Raji (cell line): Measurements from ENCODE around the gene NSG2.

Experiments used
- POLR2A ChIP-seq: IDR thresholded peaks from 2 replicates; pipeline ENCODE4 v1.6.1; 2011; ENCODE audit warnings: low read depth, low read length, control low read depth; ENCODE audit not compliant: insufficient read depth

The NSG2 gene

GRCh38 chr5:174087783-174088182, 42.3 kb downstream of the NSG2 start:
- no peak for TF ChIP-seq POLR2A

DNA sequence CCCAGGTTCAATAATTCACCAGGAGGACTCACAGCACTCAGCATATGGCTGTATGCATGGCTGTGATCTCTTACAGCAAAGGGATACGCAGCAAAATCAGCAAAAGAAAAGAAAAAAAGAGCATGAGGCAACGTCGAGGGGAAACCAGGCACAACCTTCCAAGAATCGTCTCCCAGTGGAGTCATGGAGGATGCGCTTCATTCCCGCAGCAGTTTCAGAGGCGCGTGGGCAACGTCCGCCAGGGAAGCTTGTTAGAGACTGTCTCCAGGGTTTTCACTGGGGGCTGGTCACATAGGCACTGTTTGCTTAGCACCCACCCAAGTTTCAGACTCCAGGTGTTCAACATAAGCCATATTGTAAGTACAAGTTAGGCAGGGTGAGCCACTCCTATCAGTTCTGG, 44.6 kb downstream of the NSG2 start:
- no peak for TF ChIP-seq POLR2A

- TF ChIP-seq POLR2A, result no peak
These were observed 47.6 kb downstream of the NSG2 start for GRCh38 chr5:174093123-174093522.

GRCh38 chr5:174094857-174095606, 49.5 kb downstream of the NSG2 start:
- TF ChIP-seq POLR2A, result no peak

DNA sequence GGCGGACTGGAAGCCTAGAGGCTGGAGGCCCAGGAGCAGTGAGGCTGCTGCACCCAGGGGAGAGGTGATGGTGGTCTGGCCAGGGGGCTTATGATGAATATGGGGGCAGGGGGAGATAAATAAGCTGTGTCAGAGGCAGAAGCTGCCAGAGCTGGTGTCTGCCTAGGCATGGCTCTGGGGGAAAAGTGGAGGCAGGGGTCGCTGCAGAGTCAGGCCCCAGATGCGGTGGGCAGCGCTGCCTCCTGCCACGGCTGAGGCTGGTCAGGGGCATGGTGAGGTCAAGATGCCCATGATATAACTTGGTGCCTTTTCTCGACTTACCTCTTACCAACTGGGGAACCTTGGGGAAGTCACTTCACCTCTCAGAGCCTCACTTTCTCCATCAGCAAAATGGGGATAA, 51.1 kb downstream of the NSG2 start:
- TF ChIP-seq POLR2A, result no peak

- no peak for TF ChIP-seq POLR2A
These were observed 52.1 kb downstream of the NSG2 start for GRCh38 chr5:174097486-174098185.

- no peak for TF ChIP-seq POLR2A
These were observed 53.2 kb downstream of the NSG2 start for GRCh38 chr5:174098694-174099093.

GRCh38 chr5:174100490-174100889, 55.0 kb downstream of the NSG2 start:
- no peak for TF ChIP-seq POLR2A

DNA sequence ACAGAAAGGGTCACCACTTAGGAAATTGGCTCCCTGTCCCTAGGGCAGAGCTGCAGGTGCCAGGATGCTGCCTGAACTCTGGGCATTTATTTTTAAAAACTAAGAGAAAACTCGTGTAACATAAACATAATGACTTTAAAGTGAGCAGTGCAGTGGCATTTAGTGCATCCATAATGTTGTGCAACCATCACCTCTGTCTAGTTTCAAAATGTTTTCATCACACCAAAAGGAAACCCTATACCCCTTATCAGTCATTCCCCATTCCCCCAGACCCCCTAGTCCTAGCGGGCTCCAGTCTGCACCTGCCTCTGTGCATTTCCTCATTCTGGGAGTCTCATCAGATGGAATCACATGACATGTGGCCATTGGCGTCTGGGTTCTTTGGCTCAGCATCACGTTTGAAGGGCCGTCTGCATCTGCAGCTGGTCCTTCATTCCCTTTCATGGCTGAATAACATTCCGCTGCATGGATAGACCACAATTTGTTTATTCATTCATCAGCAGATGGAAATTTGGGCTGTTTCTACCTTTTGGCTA, 55.8 kb downstream of the NSG2 start:
- no peak for TF ChIP-seq POLR2A

- no peak for TF ChIP-seq POLR2A
These were observed 61.6 kb downstream of the NSG2 start for GRCh38 chr5:174106997-174107655.

GRCh38 chr5:174108745-174109144, 63.2 kb downstream of the NSG2 start:
- no peak for TF ChIP-seq POLR2A

- TF ChIP-seq POLR2A, result no peak
These were observed 64.3 kb downstream of the NSG2 start for GRCh38 chr5:174109698-174110260.

GRCh38 chr5:174110310-174110709, 64.8 kb downstream of the NSG2 start:
- TF ChIP-seq POLR2A, result no peak

- TF ChIP-seq POLR2A, result no peak
These were observed 65.9 kb downstream of the NSG2 start for GRCh38 chr5:174111287-174111973.

GRCh38 chr5:174115226-174115625, 69.7 kb downstream of the NSG2 start:
- TF ChIP-seq POLR2A, result no peak
